GM12872 (cell line): ENCODE data around the gene PPP2R5E.

Experiments
- CTCF ChIP-seq: IDR thresholded peaks from 3 replicates; pipeline ENCODE4 v1.5.1; 2011; ENCODE audit warnings: low read depth, mild to moderate bottlenecking, low read length, moderate library complexity; ENCODE audit not compliant: insufficient read depth

PPP2R5E gene

GRCh38 chr14:63342371-63342770, 200.8 kb downstream of the PPP2R5E start:
- TF ChIP-seq CTCF: no peak

- TF ChIP-seq CTCF: no peak
Observed at GRCh38 chr14:63328787-63329737, 214.1 kb downstream of the PPP2R5E start.

- TF ChIP-seq CTCF: no peak
Observed at GRCh38 chr14:63326840-63327239, 216.3 kb downstream of the PPP2R5E start.

GRCh38 chr14:63322897-63323573, 220.1 kb downstream of the PPP2R5E start:
- TF ChIP-seq CTCF: no peak

- TF ChIP-seq CTCF: no peak
Observed at GRCh38 chr14:63322472-63322871, 220.7 kb downstream of the PPP2R5E start.
